ENCODE results near the gene ASIC3. TPM values are rescaled to one million over a fixed set of nuclear protein-coding genes. Genes with fewer than 3 reads are reported as not detected.
"Not testable (repeated sequence)": the region's sequence is repeated elsewhere in the genome, so short reads cannot be mapped to it uniquely, and the experiment has no call there.

Gene ASIC3
- total RNA-seq, 4 donors from 2014 or later, result 2.6 to 4.3 (median 3.1) TPM

DNA sequence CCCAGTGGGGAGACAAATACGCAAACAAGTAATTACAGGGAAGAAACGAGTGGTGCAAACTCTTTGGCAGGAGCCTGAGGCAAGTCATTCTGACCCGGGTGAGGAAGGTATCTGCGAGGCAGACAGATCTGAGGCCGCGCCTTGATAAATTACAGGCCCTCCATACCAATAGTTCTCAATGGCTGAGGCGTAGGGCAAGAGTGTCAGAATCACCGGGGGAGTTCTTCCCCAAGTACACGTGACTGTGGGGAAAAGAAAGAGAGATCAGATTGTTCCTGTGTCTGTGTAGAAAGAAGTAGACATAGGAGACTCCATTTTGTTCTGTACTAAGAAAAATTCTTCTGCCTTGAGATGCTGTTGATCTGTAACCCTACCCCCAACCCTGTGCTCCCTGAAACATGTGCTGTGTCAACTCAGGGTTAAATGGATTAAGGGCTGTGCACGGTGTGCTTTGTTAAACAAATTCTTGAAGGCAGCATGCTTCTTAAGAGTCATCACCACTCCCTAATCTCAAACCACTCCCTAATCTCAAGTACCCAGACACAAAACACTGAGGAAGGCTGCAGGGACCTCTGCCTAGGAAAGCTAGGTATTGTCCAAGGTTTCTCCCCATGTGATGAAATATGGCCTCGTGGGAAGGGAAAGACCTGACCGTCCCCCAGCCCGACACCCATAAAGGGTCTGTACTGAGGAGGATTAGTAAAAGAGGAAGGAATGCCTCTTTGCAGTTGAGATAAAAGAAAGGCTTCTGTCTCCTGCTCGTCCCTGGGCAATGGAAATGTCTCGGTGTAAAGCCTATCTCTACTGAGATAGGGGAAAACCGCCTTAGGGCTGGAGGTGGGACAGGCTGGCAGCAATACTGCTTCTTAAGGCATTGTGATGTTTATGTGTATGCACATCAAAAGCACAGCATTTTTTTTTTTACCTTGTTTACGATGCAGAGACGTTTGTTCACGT is 21.3 kb upstream of the ASIC3 start:
- DNase-seq; H3K9me3 ChIP-seq; H3K36me3 ChIP-seq; in situ Hi-C loops (cut with MboI; ENCODE audit: low pct_ligation_motif_present in 1 of 4, low pct_unique_long_range_greater_than_20kb in 1 of 4, low sequenced_read_pairs in 3 of 4); intact Hi-C loops (cut with DNase I; ENCODE audit: low total_unique reads); H3K27me3 ChIP-seq: not testable (repeated sequence)
- H3K4me1 ChIP-seq, result peaks cover 0 to 19% (median 13%) of the 10 kb centered on the region in 4 donors
- WGBS, 2 donors (ENCODE audit: low coverage in 1 of 2), result 34 to 52% methylated on average over 7 to 19 of the region's 19 CpGs
- peak overlapping the region in 2 of 4 donors; percentile 87 to 89 for H3K27ac ChIP-seq
- H3K4me3 ChIP-seq, result peak overlapping the region in 1 of 4 donors; percentile 86

DNA sequence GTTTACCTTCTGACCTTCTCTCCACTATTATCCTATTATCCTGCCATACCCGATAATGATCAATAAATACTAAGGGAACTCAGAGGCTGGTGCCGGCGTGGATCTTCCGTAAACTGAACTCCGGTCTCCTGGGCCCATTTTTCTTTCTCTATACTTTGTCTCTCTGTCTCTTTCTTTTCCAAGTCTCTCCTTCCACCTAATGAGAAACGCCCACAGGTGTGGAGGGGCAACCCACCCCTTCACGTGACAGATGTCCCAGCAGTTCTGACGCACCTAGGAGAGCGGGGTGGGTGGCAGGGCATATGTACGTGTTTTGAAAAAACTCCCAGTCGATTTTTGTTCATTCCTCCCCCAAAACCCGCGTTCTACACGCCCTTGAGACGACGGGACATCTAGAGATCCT is 20.6 kb upstream of the ASIC3 start:
- H3K9me3 ChIP-seq; intact Hi-C loops (cut with DNase I; ENCODE audit: low total_unique reads); H3K36me3 ChIP-seq; DNase-seq; H3K27me3 ChIP-seq; in situ Hi-C loops (cut with MboI; ENCODE audit: low pct_ligation_motif_present in 1 of 4, low pct_unique_long_range_greater_than_20kb in 1 of 4, low sequenced_read_pairs in 3 of 4): not testable (repeated sequence)
- H3K4me1 ChIP-seq, result peaks cover 0 to 19% (median 13%) of the 10 kb centered on the region in 4 donors
- 17 to 54% methylated on average over 5 to 16 of the region's 16 CpGs for WGBS, 2 donors (ENCODE audit: low coverage in 1 of 2)
- peak overlapping the region; percentile 21 to 86 (median 59) for H3K4me3 ChIP-seq
- peak overlapping the region; percentile 76 to 93 (median 88) for H3K27ac ChIP-seq
- peak; percentile 3 for TF ChIP-seq POLR2A (IDR thresholded peaks at IDR 0.05)

DNA sequence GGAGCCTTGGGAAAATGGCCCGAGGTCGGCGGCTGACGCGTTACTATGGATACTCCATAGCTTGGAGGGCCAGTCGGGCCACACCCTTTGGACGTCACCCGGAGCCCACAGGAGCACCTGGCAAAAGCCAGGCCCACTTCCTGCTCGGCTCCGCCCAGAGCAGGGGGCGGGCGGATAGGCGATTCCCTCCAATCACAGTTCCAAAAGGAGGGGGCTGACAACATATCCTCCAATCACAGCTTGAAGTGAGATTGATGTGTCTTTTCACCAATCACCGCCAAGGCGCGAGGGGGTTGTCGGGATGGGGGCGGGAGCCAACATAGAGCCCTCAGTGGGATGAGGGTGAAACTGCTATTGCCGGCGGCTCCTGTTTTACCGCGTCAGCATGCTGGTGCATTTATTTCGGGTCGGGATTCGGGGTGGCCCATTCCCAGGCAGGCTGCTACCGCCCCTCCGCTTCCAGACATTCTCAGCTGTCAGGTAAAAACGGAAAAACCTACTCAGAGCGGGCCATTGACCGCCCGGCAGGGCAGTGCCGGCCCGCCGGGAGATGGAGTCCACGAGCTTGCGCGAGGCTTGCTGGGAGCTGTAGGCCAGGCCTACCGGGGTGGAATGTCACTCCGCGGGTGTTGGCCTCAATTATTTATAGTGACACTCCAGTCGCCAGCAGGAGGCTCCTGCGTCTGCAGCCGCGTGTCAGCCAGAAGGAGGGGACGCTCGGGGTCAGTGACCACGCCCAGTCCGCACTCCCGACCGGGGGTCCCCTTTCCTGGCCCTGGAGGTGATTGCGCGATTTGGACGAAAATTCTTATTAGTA is 20.0 kb upstream of the ASIC3 start, which contains the start of gene ABCB8:
ABCB8 (plus strand) TSS at position 320 of the 817 bp plus-strand sequence; CDS start at position 386, 66 bp downstream.
- H3K4me3 ChIP-seq, result peak within 1 kb of the TSS; percentile 53 to 86 (median 74)
- no peaks in the 10 kb centered on the region for H3K9me3 ChIP-seq
- no peaks in the 10 kb centered on the region for H3K36me3 ChIP-seq
- H3K4me1 ChIP-seq, result peaks cover 0 to 19% (median 13%) of the 10 kb centered on the region in 4 donors
- peak within 1 kb of the TSS; percentile 76 to 93 (median 88) for H3K27ac ChIP-seq
- WGBS, 2 donors (ENCODE audit: low coverage in 1 of 2), result 0 to 1% methylated on average over 2 to 50 of the region's 53 CpGs
- in situ Hi-C loops (cut with MboI; ENCODE audit: low pct_ligation_motif_present in 1 of 4, low pct_unique_long_range_greater_than_20kb in 1 of 4, low sequenced_read_pairs in 3 of 4) (no loop called here), intact Hi-C loops (cut with DNase I; ENCODE audit: low total_unique reads) (no loop called here)
- no peaks in the 10 kb centered on the region for H3K27me3 ChIP-seq
- no peak for TF ChIP-seq EP300 (IDR thresholded peaks at IDR 0.05; ENCODE audit: low read depth)
- peak; percentile 65 for TF ChIP-seq POLR2A (IDR thresholded peaks at IDR 0.05)
- TF ChIP-seq, protein P1, sequence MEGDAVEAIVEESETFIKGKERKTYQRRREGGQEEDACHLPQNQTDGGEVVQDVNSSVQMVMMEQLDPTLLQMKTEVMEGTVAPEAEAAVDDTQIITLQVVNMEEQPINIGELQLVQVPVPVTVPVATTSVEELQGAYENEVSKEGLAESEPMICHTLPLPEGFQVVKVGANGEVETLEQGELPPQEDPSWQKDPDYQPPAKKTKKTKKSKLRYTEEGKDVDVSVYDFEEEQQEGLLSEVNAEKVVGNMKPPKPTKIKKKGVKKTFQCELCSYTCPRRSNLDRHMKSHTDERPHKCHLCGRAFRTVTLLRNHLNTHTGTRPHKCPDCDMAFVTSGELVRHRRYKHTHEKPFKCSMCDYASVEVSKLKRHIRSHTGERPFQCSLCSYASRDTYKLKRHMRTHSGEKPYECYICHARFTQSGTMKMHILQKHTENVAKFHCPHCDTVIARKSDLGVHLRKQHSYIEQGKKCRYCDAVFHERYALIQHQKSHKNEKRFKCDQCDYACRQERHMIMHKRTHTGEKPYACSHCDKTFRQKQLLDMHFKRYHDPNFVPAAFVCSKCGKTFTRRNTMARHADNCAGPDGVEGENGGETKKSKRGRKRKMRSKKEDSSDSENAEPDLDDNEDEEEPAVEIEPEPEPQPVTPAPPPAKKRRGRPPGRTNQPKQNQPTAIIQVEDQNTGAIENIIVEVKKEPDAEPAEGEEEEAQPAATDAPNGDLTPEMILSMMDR (IDR thresholded peaks at IDR 0.05), result peak; percentile 43 to 84 (median 56)
- peak; percentile 28 to 70 (median 39) for TF ChIP-seq POLR2AphosphoS5 (IDR thresholded peaks at IDR 0.05)
- DNase-seq, result peak; percentile 99

DNA sequence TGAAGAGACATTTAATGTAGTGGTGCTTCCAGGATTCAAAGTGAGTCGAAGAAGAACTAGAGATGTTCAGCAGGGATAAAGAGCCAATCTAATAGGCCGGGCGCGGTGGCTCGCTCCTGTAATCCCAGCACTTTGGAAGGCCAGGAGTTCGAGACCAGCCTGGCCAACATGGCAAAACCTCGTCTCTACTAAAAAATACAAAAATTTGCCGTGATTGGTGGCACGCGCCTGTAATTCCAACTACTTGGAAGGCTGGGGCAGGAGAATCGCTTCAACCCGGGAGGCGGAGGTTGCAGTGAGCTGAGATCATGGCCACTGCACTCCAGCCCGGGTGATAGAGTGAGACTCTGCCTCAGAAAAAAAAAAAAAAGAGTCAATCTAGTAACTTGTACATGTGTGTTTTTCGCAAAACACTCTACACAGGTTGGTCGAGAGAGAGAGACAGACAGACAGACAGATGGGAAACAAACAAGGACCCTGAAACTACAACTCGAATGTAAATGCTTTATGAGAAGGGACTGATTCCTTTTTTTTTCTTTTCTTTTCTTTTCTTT is 19.3 kb upstream of the ASIC3 start:
- TF ChIP-seq, protein P1 (IDR thresholded peaks at IDR 0.05), result peak in 1 of 5 experiments; percentile 8
- no peak for TF ChIP-seq POLR2AphosphoS5 (IDR thresholded peaks at IDR 0.05)
- in situ Hi-C loops (cut with MboI; ENCODE audit: low pct_ligation_motif_present in 1 of 4, low pct_unique_long_range_greater_than_20kb in 1 of 4, low sequenced_read_pairs in 3 of 4) (no loop called here), intact Hi-C loops (cut with DNase I; ENCODE audit: low total_unique reads) (no loop called here)
- H3K4me1 ChIP-seq, result peaks cover 0 to 19% (median 13%) of the 10 kb centered on the region in 4 donors
- H3K4me3 ChIP-seq, result peak overlapping the region; percentile 53 to 86 (median 74)
- H3K9me3 ChIP-seq, result no peaks in the 10 kb centered on the region
- peak overlapping the region; percentile 76 to 93 (median 88) for H3K27ac ChIP-seq
- no peaks in the 10 kb centered on the region for H3K36me3 ChIP-seq
- no peaks in the 10 kb centered on the region for H3K27me3 ChIP-seq
- no peak for DNase-seq
- WGBS, 2 donors (ENCODE audit: low coverage in 1 of 2), result 62 to 66% methylated on average over 10 to 17 of the region's 17 CpGs

Measured in transverse colon (tissue), 4 donors.